GM12872 (cell line): ENCODE data around the gene SND1.

Experiments used
- TF ChIP-seq, protein P1 (sequence below): IDR thresholded peaks from 3 replicates; pipeline ENCODE4 v1.5.1; 2011; ENCODE audit warnings: low read depth, mild to moderate bottlenecking, low read length, moderate library complexity; ENCODE audit not compliant: insufficient read depth

The SND1 gene

DNA sequence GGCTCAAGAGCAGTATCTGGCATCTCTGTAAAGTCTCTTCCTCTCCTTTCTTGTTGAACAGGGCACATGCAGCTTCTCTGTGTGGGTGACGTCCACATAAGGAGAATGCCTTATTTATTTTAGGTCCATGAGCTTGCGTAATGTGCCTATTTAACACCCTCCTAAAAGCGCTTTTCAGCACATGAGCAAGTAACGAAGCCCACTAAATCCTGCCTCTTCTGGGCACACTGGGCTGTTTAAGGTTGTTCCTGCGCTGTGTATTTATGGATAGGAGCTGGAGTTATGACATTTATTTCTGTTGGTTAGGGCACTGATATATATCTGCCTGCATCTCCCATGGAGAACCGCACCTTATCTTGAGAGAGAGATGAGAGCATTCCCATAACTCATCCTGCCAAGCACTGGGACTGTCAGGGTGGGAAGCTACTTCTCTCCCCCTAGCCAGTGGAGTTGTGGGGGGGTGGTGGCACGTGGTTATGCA is 303.1 kb downstream of the SND1 start:
- TF ChIP-seq, protein P1, sequence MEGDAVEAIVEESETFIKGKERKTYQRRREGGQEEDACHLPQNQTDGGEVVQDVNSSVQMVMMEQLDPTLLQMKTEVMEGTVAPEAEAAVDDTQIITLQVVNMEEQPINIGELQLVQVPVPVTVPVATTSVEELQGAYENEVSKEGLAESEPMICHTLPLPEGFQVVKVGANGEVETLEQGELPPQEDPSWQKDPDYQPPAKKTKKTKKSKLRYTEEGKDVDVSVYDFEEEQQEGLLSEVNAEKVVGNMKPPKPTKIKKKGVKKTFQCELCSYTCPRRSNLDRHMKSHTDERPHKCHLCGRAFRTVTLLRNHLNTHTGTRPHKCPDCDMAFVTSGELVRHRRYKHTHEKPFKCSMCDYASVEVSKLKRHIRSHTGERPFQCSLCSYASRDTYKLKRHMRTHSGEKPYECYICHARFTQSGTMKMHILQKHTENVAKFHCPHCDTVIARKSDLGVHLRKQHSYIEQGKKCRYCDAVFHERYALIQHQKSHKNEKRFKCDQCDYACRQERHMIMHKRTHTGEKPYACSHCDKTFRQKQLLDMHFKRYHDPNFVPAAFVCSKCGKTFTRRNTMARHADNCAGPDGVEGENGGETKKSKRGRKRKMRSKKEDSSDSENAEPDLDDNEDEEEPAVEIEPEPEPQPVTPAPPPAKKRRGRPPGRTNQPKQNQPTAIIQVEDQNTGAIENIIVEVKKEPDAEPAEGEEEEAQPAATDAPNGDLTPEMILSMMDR, result no peak

DNA sequence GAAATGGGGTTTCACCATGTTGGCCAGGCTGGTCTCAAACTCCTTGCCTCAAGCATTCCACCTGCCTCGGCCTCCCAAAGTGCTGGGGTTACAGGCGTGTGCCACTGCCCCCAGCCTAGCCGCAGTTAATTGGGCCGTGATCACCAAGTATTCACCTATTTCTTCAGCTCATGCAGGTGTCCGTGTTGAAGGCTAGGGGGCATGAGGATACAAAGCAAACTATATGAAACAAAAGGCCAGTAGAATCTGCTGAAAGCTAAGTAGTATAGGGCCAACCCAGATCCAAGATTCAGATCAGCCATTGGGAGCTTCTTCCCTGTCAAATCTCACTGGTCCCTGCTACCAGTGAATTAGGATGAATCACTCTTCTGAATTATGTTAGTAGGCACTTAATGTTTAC is 305.9 kb downstream of the SND1 start:
- TF ChIP-seq, protein P1, result no peak

DNA sequence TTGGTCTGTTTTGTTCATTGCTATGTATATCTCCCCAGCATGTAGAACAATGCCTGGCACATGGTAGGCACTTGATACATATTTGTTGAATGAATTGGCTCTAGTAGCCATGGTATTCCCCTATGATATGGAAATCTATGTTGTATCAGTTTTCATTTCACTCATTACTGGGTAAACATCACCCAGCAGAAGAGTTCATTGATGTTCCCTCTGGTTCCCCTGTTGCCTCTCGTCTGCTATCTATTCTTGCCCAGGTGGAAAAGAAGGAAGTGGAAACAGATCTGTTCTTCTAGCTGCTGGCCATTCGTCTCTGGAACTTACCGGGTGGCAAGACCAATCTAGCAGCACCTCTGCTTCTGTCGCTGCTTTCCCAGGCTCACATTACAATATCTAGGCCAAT is 307.8 kb downstream of the SND1 start:
- TF ChIP-seq, protein P1, result no peak

DNA sequence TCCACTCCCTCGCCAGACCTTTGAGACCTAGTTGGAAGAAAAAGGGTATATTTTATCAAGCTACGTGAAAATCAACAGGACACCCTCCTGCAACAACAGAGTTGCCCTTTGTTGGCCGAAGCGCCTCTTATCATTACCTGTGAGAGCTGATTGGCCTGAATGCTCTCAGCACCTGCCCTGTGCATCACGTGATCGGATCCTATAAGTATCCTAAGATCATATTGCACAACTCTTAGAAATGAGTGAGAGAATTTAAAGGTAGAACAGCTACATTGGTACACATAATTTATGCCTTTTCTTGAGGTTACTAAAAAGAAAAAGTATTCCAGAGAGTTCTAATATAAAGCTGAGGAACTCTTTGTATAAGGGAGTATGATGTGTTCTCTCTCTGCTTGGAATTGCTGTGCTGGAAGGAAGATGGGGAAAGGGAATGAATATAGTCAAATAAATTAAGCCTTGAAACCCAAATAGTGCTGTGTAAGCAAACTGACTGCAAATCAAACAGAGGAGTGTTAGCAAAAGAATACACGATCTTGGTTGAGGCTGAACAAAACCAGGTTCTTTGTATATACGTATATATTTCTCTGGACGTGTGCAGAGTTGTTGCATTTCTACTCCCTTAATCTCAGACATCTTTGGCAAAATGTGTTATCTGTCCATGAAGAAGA is 309.9 kb downstream of the SND1 start:
- TF ChIP-seq, protein P1, result no peak

DNA sequence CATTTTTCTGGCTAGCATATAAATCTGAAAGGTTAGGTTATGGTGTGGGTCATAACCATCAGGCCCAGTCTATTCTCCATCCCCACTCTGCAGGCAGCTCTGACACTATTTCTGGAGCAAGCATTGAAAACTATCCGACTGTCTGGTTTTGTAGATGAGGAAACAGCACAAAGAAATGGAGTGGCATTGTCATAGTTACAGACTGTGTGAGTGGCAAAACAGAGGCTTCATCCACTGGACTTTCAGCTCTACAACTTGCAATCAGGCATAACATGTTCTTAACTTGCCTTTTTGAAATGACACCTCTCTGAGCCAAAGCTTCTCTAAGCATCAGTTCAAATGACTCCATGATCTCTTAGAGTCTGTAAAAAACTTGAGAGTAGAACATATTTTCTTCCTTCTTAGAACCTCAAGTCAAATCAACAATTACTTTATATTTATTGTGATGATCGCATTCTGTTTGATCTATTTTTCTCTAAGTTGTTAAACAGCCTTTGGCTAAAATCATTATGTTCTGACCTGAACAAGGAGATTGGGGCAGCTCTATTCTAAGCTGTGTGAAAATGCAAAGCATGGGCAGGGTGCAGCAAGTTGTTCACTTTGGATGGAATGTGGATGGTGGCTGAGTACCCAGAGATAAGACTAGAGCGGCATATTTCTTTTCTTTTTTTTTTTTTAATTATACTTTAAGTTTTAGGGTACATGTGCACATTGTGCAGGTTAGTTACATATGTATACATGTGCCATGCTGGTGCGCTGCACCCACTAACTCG is 310.8 kb downstream of the SND1 start:
- TF ChIP-seq, protein P1, result no peak

DNA sequence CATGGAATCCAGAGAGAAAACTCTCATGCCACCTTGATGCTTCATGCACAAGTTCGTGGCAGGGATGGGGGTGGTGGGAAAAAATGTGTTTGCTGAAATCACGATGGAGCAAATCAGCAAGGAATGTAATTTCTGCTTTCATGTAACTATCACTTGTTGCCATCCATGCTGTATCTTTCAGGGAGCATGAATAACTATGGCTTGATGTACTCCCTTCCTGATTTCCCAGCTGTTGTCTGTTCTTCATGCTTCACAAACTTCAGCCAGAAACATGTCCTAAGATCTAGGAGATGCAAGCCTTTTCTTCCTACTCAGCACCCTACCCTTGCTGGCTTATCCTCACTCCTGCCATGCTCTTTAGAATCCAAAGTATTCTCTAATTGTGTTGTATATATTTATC is 315.3 kb downstream of the SND1 start:
- TF ChIP-seq, protein P1, result no peak

DNA sequence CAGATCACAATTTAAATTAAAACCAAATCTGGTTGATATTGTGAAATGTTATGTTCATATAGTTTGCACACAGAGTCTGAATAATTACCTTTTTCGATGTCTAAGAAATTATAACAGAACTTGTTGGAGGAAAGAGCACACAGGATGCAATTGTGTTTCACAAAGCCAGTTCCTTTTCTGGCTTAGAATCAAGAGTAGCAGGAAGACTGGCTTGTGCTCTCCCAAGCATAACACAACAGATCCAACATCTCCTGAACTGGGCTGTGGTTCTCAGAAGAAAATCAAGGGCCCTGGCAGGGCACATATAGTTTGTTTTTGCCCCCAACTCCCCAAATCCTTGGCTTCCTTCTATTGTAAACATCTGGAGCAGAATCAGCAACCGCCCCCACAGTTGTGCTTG is 316.6 kb downstream of the SND1 start:
- TF ChIP-seq, protein P1, result no peak
